Measurements from ENCODE around the gene RC3H1. TPM values are rescaled to one million over a fixed set of nuclear protein-coding genes. Genes with fewer than 3 reads are reported as not detected.

Gene RC3H1
- total and polyA plus RNA-seq, 2 donors from 2014 or later = 2.5 to 40.5 TPM

DNA sequence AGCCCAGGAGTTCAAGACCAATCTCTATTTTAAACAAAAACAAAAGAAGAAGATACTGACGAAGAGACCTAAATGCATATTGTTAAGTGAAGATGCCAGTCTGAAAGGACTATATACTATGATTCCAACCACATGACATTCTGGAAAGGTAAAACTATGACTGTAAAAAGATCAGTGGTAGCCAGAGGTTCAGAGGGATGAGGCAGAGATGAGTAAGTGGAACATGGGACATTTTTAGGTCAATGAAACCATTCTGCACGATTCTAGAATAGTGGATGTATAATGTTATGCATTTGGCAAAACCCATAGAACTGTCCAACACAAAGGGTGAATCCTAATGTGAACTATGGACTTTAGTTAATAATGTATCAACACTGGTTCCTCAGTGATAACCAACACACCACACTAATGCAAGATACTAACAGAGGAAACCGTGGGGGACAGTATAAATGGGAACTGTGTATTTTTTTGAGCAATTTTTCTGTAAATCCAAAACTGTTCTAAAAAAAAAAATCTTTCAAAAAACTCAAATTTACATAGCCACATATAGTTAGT lies 8.2 kb downstream of the RC3H1 start:
- Histone ChIP-seq H3K9me3 (ENCODE audit: control insufficient read depth in 2 of 3, insufficient read depth in 1 of 3, low read length in 3 of 3) (no peaks in the 10 kb centered on the region), H3K36me3 (ENCODE audit: control insufficient read depth in 2 of 3, insufficient read depth in 3 of 3, low read length in 3 of 3) (peaks cover 0 to 4% (median 0%) of the 10 kb centered on the region in 3 donors), H3K4me1 (ENCODE audit: control insufficient read depth in 2 of 3, insufficient read depth in 2 of 3, low read depth in 1 of 3, low read length in 3 of 3) (peaks cover 0 to 4% (median 0%) of the 10 kb centered on the region in 3 donors), H3K27me3 (ENCODE audit: control insufficient read depth, insufficient read depth, low read length) (no peaks in the 10 kb centered on the region), H3K27ac (ENCODE audit: low read depth in 2 of 2, low read length in 2 of 2) (no peak overlapping the region), H3K9ac (ENCODE audit: low read length in 3 of 3) (no peak overlapping the region), H3K4me3 (ENCODE audit: low read length in 3 of 3) (no peak overlapping the region)
- intact Hi-C loops (cut with DNase I) = no loop called here
- DNase-seq = no peak
- TF ChIP-seq, protein P1, sequence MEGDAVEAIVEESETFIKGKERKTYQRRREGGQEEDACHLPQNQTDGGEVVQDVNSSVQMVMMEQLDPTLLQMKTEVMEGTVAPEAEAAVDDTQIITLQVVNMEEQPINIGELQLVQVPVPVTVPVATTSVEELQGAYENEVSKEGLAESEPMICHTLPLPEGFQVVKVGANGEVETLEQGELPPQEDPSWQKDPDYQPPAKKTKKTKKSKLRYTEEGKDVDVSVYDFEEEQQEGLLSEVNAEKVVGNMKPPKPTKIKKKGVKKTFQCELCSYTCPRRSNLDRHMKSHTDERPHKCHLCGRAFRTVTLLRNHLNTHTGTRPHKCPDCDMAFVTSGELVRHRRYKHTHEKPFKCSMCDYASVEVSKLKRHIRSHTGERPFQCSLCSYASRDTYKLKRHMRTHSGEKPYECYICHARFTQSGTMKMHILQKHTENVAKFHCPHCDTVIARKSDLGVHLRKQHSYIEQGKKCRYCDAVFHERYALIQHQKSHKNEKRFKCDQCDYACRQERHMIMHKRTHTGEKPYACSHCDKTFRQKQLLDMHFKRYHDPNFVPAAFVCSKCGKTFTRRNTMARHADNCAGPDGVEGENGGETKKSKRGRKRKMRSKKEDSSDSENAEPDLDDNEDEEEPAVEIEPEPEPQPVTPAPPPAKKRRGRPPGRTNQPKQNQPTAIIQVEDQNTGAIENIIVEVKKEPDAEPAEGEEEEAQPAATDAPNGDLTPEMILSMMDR (IDR thresholded peaks at IDR 0.05; ENCODE audit: borderline replicate concordance, extremely low read depth, insufficient read depth) = no peak
- FAIRE-seq = no peak

GRCh38 chr1:174008979-174009378 lies 13.2 kb downstream of the RC3H1 start:
- peaks cover 0 to 4% (median 0%) of the 10 kb centered on the region in 3 donors for H3K4me1 ChIP-seq (ENCODE audit: control insufficient read depth in 2 of 3, insufficient read depth in 2 of 3, low read depth in 1 of 3, low read length in 3 of 3)

GRCh38 chr1:174008269-174008668 lies 13.9 kb downstream of the RC3H1 start:
- peaks cover 0 to 4% (median 0%) of the 10 kb centered on the region in 3 donors for H3K4me1 ChIP-seq (ENCODE audit: control insufficient read depth in 2 of 3, insufficient read depth in 2 of 3, low read depth in 1 of 3, low read length in 3 of 3)
- H3K36me3 ChIP-seq (ENCODE audit: control insufficient read depth in 2 of 3, insufficient read depth in 3 of 3, low read length in 3 of 3) = peaks cover 0 to 2% (median 0%) of the 10 kb centered on the region in 3 donors
- no peaks in the 10 kb centered on the region for H3K27me3 ChIP-seq (ENCODE audit: control insufficient read depth, insufficient read depth, low read length)
- H3K4me3 ChIP-seq (ENCODE audit: low read length in 3 of 3) = no peak overlapping the region
- FAIRE-seq (no peak), DNase-seq (no peak)
- H3K27ac ChIP-seq (ENCODE audit: low read depth in 2 of 2, low read length in 2 of 2) = no peak overlapping the region
- TF ChIP-seq, protein P1 (IDR thresholded peaks at IDR 0.05; ENCODE audit: borderline replicate concordance, extremely low read depth, insufficient read depth) = no peak
- no peaks in the 10 kb centered on the region for H3K9me3 ChIP-seq (ENCODE audit: control insufficient read depth in 2 of 3, insufficient read depth in 1 of 3, low read length in 3 of 3)
- no peak overlapping the region for H3K9ac ChIP-seq (ENCODE audit: low read length in 3 of 3)
- intact Hi-C loops (cut with DNase I) = no loop called here

More at GRCh38 chr1:174008979-174009378, 13.2 kb downstream of the RC3H1 start:
- Histone ChIP-seq H3K27ac (ENCODE audit: low read depth in 2 of 2, low read length in 2 of 2) (no peak overlapping the region), H3K4me3 (ENCODE audit: low read length in 3 of 3) (no peak overlapping the region), H3K9ac (ENCODE audit: low read length in 3 of 3) (no peak overlapping the region), H3K36me3 (ENCODE audit: control insufficient read depth in 2 of 3, insufficient read depth in 3 of 3, low read length in 3 of 3) (peaks cover 0 to 2% (median 0%) of the 10 kb centered on the region in 3 donors), H3K9me3 (ENCODE audit: control insufficient read depth in 2 of 3, insufficient read depth in 1 of 3, low read length in 3 of 3) (no peaks in the 10 kb centered on the region), H3K27me3 (ENCODE audit: control insufficient read depth, insufficient read depth, low read length) (no peaks in the 10 kb centered on the region)
- intact Hi-C loops (cut with DNase I) = no loop called here
- TF ChIP-seq, protein P1 (IDR thresholded peaks at IDR 0.05; ENCODE audit: borderline replicate concordance, extremely low read depth, insufficient read depth) = no peak
- no peak for DNase-seq
- no peak for FAIRE-seq

Measured in kidney (tissue), 14 donors.